Measurements from ENCODE around the gene SLC18A3.
A peak's percentile ranks its signal among the peaks of the same experiment; 100 is the strongest.

DNA sequence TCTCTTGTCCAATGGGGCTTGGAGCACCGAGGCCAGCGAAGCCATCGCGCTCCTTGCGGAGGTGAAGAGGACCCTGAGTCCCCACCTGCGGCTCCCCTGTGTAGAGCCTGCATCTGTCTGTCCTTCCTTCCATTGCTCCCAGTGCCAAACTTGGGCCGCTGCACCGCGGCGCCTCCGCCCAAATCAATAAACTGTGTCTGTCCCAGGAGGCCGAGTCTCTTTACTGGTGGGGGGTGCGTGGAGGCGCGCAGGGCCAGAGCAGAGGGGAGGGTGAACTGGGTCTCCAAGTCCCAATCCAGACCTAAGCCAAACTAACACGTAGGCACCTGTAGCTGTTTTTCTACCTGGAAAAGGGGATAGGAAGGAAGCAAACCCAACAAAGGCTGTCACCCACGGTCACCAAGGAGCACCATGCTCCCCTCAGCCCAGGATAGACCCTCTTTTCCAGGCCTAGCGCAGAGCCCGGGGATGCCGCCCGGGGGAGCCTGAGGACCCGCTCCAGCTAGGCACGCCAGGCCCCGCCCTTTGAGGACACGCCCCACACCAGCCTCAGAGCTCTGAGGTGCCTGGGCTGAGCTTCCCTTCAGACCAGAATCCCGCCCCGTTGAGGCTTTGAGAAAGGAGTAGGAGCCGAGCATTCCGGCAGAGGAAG is 2.5 kb downstream of the SLC18A3 start:
- TF ChIP-seq, protein P1, sequence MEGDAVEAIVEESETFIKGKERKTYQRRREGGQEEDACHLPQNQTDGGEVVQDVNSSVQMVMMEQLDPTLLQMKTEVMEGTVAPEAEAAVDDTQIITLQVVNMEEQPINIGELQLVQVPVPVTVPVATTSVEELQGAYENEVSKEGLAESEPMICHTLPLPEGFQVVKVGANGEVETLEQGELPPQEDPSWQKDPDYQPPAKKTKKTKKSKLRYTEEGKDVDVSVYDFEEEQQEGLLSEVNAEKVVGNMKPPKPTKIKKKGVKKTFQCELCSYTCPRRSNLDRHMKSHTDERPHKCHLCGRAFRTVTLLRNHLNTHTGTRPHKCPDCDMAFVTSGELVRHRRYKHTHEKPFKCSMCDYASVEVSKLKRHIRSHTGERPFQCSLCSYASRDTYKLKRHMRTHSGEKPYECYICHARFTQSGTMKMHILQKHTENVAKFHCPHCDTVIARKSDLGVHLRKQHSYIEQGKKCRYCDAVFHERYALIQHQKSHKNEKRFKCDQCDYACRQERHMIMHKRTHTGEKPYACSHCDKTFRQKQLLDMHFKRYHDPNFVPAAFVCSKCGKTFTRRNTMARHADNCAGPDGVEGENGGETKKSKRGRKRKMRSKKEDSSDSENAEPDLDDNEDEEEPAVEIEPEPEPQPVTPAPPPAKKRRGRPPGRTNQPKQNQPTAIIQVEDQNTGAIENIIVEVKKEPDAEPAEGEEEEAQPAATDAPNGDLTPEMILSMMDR (IDR thresholded peaks at IDR 0.05; ENCODE audit: poor library complexity), result no peak
- peak; percentile 30 for TF ChIP-seq EZH2 (IDR thresholded peaks at IDR 0.05; ENCODE audit: borderline replicate concordance)
